ENCODE data around the gene ABCC11.

ABCC11 gene

GRCh38 chr16:48292452-48292851 lies 45.1 kb upstream of the ABCC11 start:
- no peak overlapping the region for H3K27ac ChIP-seq (ENCODE audit: low read depth, low read length)
- H3K4me3 ChIP-seq (ENCODE audit: insufficient read depth, low read length, poor library complexity, severe bottlenecking) = no peak overlapping the region
- no peak overlapping the region for H3K9ac ChIP-seq (ENCODE audit: low read length)
- no peak for TF ChIP-seq EZH2phosphoT487 (conservative IDR thresholded peaks at IDR 0.05; ENCODE audit: low read length)
- TF ChIP-seq CTCF (IDR thresholded peaks at IDR 0.05; ENCODE audit: insufficient read depth, low read length, poor library complexity, severe bottlenecking) = no peak
- H3K79me2 ChIP-seq (ENCODE audit: insufficient read depth, low read length) = no peaks in the 10 kb centered on the region; the same call in 1 of the 2 replicates
- H4K20me1 ChIP-seq (ENCODE audit: low read depth, low read length) = no peaks in the 10 kb centered on the region
- no peak overlapping the region for H2AFZ ChIP-seq (ENCODE audit: low read depth, low read length, severe bottlenecking)
- H3K9me3 ChIP-seq (ENCODE audit: insufficient read depth, low read length) = no peaks in the 10 kb centered on the region
- H3K36me3 ChIP-seq (ENCODE audit: low read length) = no peaks in the 10 kb centered on the region; the same call in 1 of the 2 replicates
- H3K4me2 ChIP-seq (ENCODE audit: low read depth, low read length, poor library complexity, severe bottlenecking) = no peak overlapping the region
- H3K9me2 ChIP-seq (replicated peaks; ENCODE audit: insufficient read depth, low read length) = no peaks in the 10 kb centered on the region
- no peaks in the 10 kb centered on the region for H3F3A ChIP-seq (ENCODE audit: insufficient read depth)
- no peaks in the 10 kb centered on the region for H3K27me3 ChIP-seq (ENCODE audit: low read length)

GRCh38 chr16:48291754-48292153 lies 44.4 kb upstream of the ABCC11 start:
- H3K4me2 ChIP-seq (ENCODE audit: low read depth, low read length, poor library complexity, severe bottlenecking) = no peak overlapping the region
- no peak overlapping the region for H3K4me3 ChIP-seq (ENCODE audit: insufficient read depth, low read length, poor library complexity, severe bottlenecking)
- no peaks in the 10 kb centered on the region for H3K9me2 ChIP-seq (replicated peaks; ENCODE audit: insufficient read depth, low read length)
- no peak overlapping the region for H3K27ac ChIP-seq (ENCODE audit: low read depth, low read length)
- no peak overlapping the region for H2AFZ ChIP-seq (ENCODE audit: low read depth, low read length, severe bottlenecking)
- H3K36me3 ChIP-seq (ENCODE audit: low read length) = peaks cover 3% of the 10 kb centered on the region
- no peak overlapping the region for H3K9ac ChIP-seq (ENCODE audit: low read length)
- TF ChIP-seq CTCF (IDR thresholded peaks at IDR 0.05; ENCODE audit: insufficient read depth, low read length, poor library complexity, severe bottlenecking) = no peak
- TF ChIP-seq EZH2phosphoT487 (conservative IDR thresholded peaks at IDR 0.05; ENCODE audit: low read length) = no peak
- no peaks in the 10 kb centered on the region; the same call in 1 of the 2 replicates for H3K79me2 ChIP-seq (ENCODE audit: insufficient read depth, low read length)
- H4K20me1 ChIP-seq (ENCODE audit: low read depth, low read length) = no peaks in the 10 kb centered on the region
- H3K9me3 ChIP-seq (ENCODE audit: insufficient read depth, low read length) = no peaks in the 10 kb centered on the region
- H3F3A ChIP-seq (ENCODE audit: insufficient read depth) = no peaks in the 10 kb centered on the region
- no peaks in the 10 kb centered on the region for H3K27me3 ChIP-seq (ENCODE audit: low read length)

GRCh38 chr16:48291303-48291702 lies 44.0 kb upstream of the ABCC11 start:
- H3K4me3 ChIP-seq (ENCODE audit: insufficient read depth, low read length, poor library complexity, severe bottlenecking) = no peak overlapping the region
- H3K4me2 ChIP-seq (ENCODE audit: low read depth, low read length, poor library complexity, severe bottlenecking) = no peak overlapping the region
- no peak overlapping the region for H3K27ac ChIP-seq (ENCODE audit: low read depth, low read length)
- no peak overlapping the region for H2AFZ ChIP-seq (ENCODE audit: low read depth, low read length, severe bottlenecking)
- H4K20me1 ChIP-seq (ENCODE audit: low read depth, low read length) = no peaks in the 10 kb centered on the region
- no peaks in the 10 kb centered on the region for H3K27me3 ChIP-seq (ENCODE audit: low read length)
- H3K36me3 ChIP-seq (ENCODE audit: low read length) = peaks cover 3% of the 10 kb centered on the region
- H3K9ac ChIP-seq (ENCODE audit: low read length) = no peak overlapping the region
- no peaks in the 10 kb centered on the region for H3F3A ChIP-seq (ENCODE audit: insufficient read depth)
- no peak for TF ChIP-seq EZH2phosphoT487 (conservative IDR thresholded peaks at IDR 0.05; ENCODE audit: low read length)
- no peak for TF ChIP-seq CTCF (IDR thresholded peaks at IDR 0.05; ENCODE audit: insufficient read depth, low read length, poor library complexity, severe bottlenecking)
- no peaks in the 10 kb centered on the region for H3K9me2 ChIP-seq (replicated peaks; ENCODE audit: insufficient read depth, low read length)
- no peaks in the 10 kb centered on the region; the same call in 1 of the 2 replicates for H3K79me2 ChIP-seq (ENCODE audit: insufficient read depth, low read length)
- no peaks in the 10 kb centered on the region for H3K9me3 ChIP-seq (ENCODE audit: insufficient read depth, low read length)

All from SU-DHL-6 (cell line).